Measurements from ENCODE around the gene FUT2.

The FUT2 gene

GRCh38 chr19:48749571-48750198 lies 53.9 kb downstream of the FUT2 start:
- H3K4me1 Mint-ChIP-seq: peaks cover 37% of the 10 kb centered on the region
- H3K9me3 Mint-ChIP-seq: peaks cover 13% of the 10 kb centered on the region
- no peak overlapping the region for H3K4me3 Mint-ChIP-seq
- H3K36me3 Mint-ChIP-seq (ENCODE audit: low read depth): no peaks in the 10 kb centered on the region
- no peak for TF ChIP-seq CTCF (IDR thresholded peaks at IDR 0.05)
- H3K27me3 Mint-ChIP-seq (ENCODE audit: low read depth, poor library complexity): peaks cover 45% of the 10 kb centered on the region
- H3K27ac Mint-ChIP-seq: no peak overlapping the region
- DNase-seq: no peak

- H3K27me3 Mint-ChIP-seq (ENCODE audit: low read depth, poor library complexity): peaks cover 49% of the 10 kb centered on the region
- no peak for DNase-seq
- H3K4me1 Mint-ChIP-seq: peaks cover 39% of the 10 kb centered on the region
- H3K9me3 Mint-ChIP-seq: peaks cover 13% of the 10 kb centered on the region
- TF ChIP-seq CTCF (IDR thresholded peaks at IDR 0.05): no peak
- H3K4me3 Mint-ChIP-seq: no peak overlapping the region
- H3K36me3 Mint-ChIP-seq (ENCODE audit: low read depth): no peaks in the 10 kb centered on the region
- no peak overlapping the region for H3K27ac Mint-ChIP-seq
Measured at GRCh38 chr19:48750351-48750750, 54.6 kb downstream of the FUT2 start.

- Mint-ChIP-seq H3K27me3 (ENCODE audit: low read depth, poor library complexity) (peaks cover 49% of the 10 kb centered on the region), H3K9me3 (peaks cover 8% of the 10 kb centered on the region), H3K4me3 (peak overlapping the region; percentile 88), H3K4me1 (peaks cover 39% of the 10 kb centered on the region), H3K36me3 (ENCODE audit: low read depth) (no peaks in the 10 kb centered on the region), H3K27ac (no peak overlapping the region)
- TF ChIP-seq CTCF (IDR thresholded peaks at IDR 0.05): no peak
- DNase-seq: no peak
Measured at GRCh38 chr19:48750771-48751504, 55.2 kb downstream of the FUT2 start.

- H3K27me3 Mint-ChIP-seq (ENCODE audit: low read depth, poor library complexity): peaks cover 49% of the 10 kb centered on the region
- H3K9me3 Mint-ChIP-seq: no peaks in the 10 kb centered on the region
- no peak overlapping the region for H3K27ac Mint-ChIP-seq
- H3K36me3 Mint-ChIP-seq (ENCODE audit: low read depth): no peaks in the 10 kb centered on the region
- TF ChIP-seq CTCF (IDR thresholded peaks at IDR 0.05): no peak
- H3K4me3 Mint-ChIP-seq: peak overlapping the region; percentile 88
- peaks cover 39% of the 10 kb centered on the region for H3K4me1 Mint-ChIP-seq
- DNase-seq: no peak
Measured at GRCh38 chr19:48751845-48752495, 56.2 kb downstream of the FUT2 start.

GRCh38 chr19:48752496-48753365 lies 57.0 kb downstream of the FUT2 start, which contains the start of gene FUT1:
TSS of gene FUT1 (minus strand) at chr19:48752641. CDS start at chr19:48751281, 1,360 bp downstream.
- H3K9me3 Mint-ChIP-seq: no peaks in the 10 kb centered on the region
- peak; percentile 70 for DNase-seq
- peak; percentile 26 for TF ChIP-seq CTCF (IDR thresholded peaks at IDR 0.05)
- peaks cover 37% of the 10 kb centered on the region for H3K4me1 Mint-ChIP-seq
- peak within 1 kb of the TSS; percentile 88 for H3K4me3 Mint-ChIP-seq
- no peak within 1 kb of the TSS for H3K27ac Mint-ChIP-seq
- no peaks in the 10 kb centered on the region for H3K36me3 Mint-ChIP-seq (ENCODE audit: low read depth)
- peaks cover 49% of the 10 kb centered on the region for H3K27me3 Mint-ChIP-seq (ENCODE audit: low read depth, poor library complexity)
